Suprapubic skin (tissue), 3 donors: ENCODE measurements around the gene CDK11A.
"Not testable (repeated sequence)": the region's sequence is repeated elsewhere in the genome, so short reads cannot be mapped to it uniquely, and the experiment has no call there.

Source experiments
- EP300 ChIP-seq: sonication (generic); formaldehyde crosslinking; IDR thresholded peaks from one replicate; pipeline ENCODE4 v1.6.1; 2017; ENCODE audit warnings: antibody characterized with exemption
- POLR2A ChIP-seq, 2 donors: fragments of 450-650 bp; IDR thresholded peaks; one replicate each; pipeline ENCODE4 v1.6.1; 2017; ENCODE audit warnings: antibody characterized with exemption in 2 of 2, mild to moderate bottlenecking in 2 of 2, moderate library complexity in 2 of 2
- TF ChIP-seq, protein P1 (sequence below), 2 donors: fragments of 200-600 bp in 1 of 2; fragments of 450-650 bp in 1 of 2; sonication (generic) in 1 of 2; IDR thresholded peaks; one replicate each; pipeline ENCODE4 v1.5.1; 2016 to 2019; ENCODE audit warnings: antibody characterized with exemption in 2 of 2, mild to moderate bottlenecking in 1 of 2, moderate library complexity in 1 of 2

DNA sequence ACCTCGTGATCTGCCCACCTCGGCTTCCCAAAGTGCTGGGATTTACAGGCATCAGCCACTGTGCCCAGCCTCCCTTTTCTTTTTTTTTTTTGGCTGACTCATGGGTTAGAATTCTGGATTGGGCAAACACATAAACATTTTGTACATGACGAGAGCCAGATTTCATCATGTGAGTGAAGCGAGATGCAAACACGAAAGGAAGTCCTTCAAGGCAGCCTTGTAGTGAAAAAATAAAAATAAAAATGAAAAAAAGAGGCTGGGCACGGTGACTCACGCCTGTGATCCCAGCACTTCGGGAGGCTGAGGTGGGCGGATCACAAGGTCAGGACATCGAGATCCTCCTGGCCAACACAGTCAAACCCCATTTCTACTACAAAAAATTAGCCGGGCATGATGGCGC lies 16.9 kb upstream of the CDK11A start:
- TF ChIP-seq, protein P1, sequence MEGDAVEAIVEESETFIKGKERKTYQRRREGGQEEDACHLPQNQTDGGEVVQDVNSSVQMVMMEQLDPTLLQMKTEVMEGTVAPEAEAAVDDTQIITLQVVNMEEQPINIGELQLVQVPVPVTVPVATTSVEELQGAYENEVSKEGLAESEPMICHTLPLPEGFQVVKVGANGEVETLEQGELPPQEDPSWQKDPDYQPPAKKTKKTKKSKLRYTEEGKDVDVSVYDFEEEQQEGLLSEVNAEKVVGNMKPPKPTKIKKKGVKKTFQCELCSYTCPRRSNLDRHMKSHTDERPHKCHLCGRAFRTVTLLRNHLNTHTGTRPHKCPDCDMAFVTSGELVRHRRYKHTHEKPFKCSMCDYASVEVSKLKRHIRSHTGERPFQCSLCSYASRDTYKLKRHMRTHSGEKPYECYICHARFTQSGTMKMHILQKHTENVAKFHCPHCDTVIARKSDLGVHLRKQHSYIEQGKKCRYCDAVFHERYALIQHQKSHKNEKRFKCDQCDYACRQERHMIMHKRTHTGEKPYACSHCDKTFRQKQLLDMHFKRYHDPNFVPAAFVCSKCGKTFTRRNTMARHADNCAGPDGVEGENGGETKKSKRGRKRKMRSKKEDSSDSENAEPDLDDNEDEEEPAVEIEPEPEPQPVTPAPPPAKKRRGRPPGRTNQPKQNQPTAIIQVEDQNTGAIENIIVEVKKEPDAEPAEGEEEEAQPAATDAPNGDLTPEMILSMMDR (IDR thresholded peaks at IDR 0.05), result not testable (repeated sequence)
- not testable (repeated sequence) for TF ChIP-seq POLR2A (IDR thresholded peaks at IDR 0.05); EP300
